ENCODE results near the gene UQCRC2.

UQCRC2 gene

DNA sequence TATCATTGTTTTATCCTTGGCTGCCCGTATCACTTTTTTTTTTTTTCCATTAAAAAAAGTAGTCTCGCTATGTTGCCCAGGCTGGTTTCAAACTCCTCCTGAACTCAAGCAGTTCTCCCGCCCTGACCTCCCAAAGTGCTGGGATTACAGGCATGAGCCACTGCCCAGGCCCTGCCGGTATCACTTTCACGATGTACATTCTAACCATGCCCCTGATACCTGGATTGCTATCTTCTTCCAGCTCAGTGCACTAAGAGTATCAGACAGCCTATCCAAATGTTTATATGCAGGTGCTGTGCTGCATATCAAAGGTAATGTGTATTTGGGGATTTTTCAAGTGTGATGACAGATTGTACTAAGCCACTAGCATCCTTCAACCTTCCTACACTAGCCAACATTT, 69.0 kb downstream of the UQCRC2 start:
- TF ChIP-seq, protein P1, sequence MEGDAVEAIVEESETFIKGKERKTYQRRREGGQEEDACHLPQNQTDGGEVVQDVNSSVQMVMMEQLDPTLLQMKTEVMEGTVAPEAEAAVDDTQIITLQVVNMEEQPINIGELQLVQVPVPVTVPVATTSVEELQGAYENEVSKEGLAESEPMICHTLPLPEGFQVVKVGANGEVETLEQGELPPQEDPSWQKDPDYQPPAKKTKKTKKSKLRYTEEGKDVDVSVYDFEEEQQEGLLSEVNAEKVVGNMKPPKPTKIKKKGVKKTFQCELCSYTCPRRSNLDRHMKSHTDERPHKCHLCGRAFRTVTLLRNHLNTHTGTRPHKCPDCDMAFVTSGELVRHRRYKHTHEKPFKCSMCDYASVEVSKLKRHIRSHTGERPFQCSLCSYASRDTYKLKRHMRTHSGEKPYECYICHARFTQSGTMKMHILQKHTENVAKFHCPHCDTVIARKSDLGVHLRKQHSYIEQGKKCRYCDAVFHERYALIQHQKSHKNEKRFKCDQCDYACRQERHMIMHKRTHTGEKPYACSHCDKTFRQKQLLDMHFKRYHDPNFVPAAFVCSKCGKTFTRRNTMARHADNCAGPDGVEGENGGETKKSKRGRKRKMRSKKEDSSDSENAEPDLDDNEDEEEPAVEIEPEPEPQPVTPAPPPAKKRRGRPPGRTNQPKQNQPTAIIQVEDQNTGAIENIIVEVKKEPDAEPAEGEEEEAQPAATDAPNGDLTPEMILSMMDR (IDR thresholded peaks at IDR 0.05): no peak

DNA sequence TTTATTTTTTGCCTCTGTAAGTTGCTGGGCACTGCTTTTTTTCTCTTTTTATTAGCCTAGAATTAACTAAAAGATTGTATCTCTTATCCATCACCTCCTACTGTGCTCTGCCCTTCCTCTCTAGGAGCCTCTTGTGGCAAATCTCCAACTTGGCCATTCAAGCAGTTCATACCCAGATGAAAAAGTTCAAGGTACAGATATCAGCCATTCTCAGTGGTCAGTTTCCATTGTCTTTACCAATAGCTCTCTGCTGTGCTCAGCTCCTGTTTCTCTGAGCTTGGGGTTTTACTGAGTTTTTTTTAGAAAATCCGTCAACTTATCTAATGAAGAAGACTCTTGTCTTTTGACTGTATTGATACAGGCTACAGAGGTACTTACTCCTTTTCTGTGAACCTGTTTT, 70.3 kb downstream of the UQCRC2 start:
- TF ChIP-seq, protein P1 (IDR thresholded peaks at IDR 0.05): no peak

GRCh38 chr16:22027633-22028032, 74.5 kb downstream of the UQCRC2 start:
- TF ChIP-seq, protein P1 (IDR thresholded peaks at IDR 0.05): no peak

- TF ChIP-seq, protein P1 (IDR thresholded peaks at IDR 0.05): no peak
These were observed 76.5 kb downstream of the UQCRC2 start for GRCh38 chr16:22029632-22030031.

- TF ChIP-seq, protein P1 (IDR thresholded peaks at IDR 0.05): no peak
These were observed 77.1 kb downstream of the UQCRC2 start for GRCh38 chr16:22030087-22030812.

GRCh38 chr16:22031483-22032083, 78.4 kb downstream of the UQCRC2 start:
- TF ChIP-seq, protein P1 (IDR thresholded peaks at IDR 0.05): no peak
